CD4-positive, alpha-beta T cell treated with Interleukin-15 for 1 hour (primary cell): ENCODE measurements around the gene RBFOX1.

Experiments used
- DNase-seq: peaks from one replicate; pipeline ENCODE4 v3.0.0-alpha.2; 2020

RBFOX1 gene

GRCh38 chr16:7332611-7333010, at the start of gene RBFOX1:
Gene RBFOX1, plus strand, starts transcription at chr16:7332845.
- no peak for DNase-seq

DNA sequence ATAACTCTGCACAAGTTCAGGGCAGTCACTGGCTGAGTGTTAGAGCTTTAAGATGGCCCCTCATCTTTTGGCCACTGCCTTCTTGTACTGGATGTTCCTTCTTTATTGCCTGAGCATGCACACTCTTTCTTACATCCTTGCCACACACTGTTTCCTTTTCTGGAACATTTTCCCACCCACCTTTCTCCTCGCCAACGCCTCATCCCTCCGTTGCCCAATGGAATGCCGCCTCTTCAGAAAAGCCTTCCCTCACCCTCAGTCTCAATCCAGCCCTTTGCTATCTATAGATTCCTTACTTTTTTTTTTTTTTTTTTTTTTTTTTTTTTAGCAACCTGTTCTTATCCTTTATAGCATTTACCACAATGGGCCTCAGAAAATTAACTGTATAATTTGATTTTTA, 47.9 kb upstream of the RBFOX1 start:
- no peak for DNase-seq

GRCh38 chr16:7285520-7285919, 47.1 kb upstream of the RBFOX1 start:
- DNase-seq = no peak

DNA sequence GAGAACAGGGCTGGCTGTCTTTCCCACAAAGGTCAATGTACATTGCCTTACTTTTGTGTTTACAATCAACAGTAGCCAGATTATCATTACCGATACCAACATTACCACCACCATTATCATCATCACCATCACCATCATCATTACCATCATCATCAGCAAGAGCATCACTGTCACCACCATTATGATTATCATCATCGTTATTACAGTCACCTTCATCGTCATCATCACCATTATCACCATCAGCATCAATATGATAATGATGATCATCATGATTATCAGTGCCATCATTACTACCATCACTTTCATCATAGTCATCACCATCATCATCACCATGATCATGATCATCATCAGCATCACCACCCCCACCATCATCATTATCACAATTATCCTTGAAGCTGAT, 43.3 kb upstream of the RBFOX1 start:
- no peak for DNase-seq

DNA sequence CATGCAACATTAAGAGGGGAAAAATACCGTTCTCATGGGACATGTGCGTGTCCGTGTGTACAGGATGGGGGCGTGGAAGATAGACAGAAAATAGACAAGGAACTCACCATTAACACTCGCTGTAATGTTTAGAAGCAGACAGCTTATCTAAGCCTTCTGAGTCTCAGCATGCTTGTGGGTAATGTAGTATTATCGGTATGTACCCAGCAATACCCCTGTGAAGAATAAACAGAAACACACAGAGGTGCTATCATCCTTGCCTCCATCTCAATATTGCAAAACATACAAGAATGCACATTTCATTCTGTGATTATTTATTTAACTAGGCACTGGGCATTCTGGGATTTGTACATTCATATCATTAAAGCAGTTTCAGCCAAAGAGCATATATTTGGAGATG, 42.0 kb upstream of the RBFOX1 start:
- no peak for DNase-seq

DNA sequence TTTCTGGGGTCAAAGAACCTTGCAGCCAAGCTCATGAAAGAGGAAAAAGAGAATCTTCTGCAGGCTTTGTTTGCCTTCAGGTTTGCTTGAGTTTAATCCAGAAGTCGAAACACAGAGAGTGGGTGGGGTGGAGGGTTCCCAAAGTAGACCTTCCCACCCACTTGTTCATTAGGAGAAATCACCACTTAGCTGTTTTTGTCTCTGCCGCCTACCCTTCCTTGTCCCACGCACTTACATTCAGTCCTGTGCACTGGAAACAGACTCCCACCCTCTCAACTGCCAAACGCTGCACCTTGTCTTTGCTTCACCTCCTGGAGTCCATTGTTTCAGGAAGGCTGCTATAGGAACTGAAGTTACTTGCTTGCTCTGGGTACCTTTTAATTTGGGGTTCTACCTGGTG, 38.6 kb upstream of the RBFOX1 start:
- no peak for DNase-seq

DNA sequence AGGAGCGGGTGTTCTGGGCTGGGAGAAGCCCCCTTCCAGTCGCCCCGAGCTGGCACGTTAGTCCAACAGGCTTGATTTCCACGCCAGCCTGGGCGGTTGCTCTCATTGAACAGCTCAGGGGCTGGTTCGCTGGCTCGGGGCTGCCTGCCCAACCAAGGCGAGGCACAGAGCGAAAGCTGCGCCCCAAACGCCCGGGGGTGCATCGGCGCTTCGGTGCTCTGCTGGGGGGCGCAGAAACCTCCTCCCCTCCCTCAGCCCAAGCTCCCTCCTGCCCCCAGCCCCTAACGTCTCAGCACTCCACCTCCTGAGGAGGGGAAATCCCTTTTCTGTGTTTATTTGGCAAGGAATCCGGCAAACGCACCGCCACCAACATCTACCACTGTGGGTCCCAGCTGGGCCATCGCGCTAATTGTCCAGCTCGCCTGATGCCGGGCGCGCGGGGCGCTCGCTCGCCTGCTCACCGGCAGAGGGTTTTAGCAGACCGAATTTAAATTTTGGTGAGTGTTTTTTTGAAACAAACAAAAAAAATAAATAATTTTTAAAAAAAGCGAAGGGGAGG, 29.5 kb upstream of the RBFOX1 start:
- DNase-seq = no peak

GRCh38 chr16:7303660-7304200, 28.9 kb upstream of the RBFOX1 start:
- DNase-seq = no peak

DNA sequence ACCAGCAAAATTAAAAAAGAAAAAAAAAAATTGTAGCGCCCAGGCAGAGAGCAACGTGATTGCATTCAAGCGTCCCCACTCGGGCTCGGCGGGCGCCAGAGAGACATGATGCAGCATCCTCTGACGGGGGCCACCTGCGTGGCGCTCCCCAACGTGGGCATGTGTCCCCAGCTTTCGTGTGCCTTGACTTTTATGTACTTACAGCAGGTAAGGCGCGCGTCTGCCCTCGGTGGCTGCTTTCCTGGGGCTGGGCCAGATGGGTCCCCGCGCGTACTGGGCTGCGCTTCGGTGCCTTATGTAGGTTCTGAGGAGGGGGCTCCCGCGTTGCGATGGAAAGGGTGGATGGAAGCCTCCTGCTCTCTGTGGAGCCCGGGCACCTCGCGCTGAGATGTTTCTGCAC, 28.4 kb upstream of the RBFOX1 start:
- no peak for DNase-seq

GRCh38 chr16:7304958-7305357, 27.7 kb upstream of the RBFOX1 start:
- DNase-seq = no peak

DNA sequence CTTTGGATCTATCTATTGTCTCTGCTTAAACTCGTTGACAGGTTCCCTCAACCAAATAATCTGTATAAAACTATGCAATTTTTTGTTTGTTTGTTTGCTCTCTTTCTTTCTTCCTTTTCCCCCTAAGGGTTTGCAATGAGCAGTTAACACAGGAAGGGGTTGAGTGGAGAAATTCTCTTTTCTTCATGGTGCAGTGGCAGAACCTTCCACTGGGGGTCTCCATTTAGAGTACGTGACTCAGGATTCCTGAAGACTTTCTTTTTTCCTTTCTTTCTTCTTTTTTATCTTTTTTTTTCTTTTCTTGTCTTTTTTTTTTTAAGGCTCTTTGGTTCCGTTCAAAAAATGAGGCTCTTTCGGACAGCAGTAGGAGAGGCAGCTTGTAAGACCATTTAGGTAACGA, 19.5 kb upstream of the RBFOX1 start:
- DNase-seq = no peak

DNA sequence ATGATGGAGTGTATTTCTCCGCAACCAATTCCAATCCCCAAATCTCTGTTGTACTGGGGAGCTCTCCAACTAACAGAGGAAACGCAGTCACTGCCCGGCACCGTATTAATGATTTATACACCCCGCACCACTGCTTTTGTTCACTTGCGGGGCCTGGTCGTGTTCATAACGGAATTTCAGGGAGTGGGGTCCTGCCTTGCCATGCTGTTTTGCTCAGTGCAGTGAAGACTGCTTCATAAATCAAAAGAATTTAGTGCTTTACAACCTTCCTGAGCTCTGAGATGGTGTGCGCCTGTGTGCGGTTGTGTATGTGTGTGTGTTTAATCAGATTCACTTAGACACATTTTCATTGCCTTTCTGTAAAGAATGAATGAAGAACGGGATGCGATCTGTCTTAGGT, 18.5 kb upstream of the RBFOX1 start:
- DNase-seq = no peak

DNA sequence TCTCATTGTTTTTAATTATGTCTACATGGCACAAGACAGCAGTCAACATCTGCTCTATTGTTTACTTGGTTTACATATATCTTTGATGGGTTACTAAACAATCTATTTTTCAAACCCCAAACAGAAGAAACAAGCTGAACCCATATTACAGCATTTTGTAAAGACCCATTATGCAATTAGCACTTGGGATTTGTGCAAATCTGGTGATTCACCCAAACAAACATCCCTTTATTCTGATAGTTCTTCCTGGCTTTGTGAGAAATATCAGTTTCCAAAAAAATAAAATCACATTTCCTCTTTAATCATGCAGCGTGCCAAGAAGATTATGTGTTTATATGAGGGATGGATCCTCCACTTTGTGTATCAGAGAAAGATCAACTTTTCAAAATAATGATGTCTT, 16.8 kb upstream of the RBFOX1 start:
- no peak for DNase-seq

DNA sequence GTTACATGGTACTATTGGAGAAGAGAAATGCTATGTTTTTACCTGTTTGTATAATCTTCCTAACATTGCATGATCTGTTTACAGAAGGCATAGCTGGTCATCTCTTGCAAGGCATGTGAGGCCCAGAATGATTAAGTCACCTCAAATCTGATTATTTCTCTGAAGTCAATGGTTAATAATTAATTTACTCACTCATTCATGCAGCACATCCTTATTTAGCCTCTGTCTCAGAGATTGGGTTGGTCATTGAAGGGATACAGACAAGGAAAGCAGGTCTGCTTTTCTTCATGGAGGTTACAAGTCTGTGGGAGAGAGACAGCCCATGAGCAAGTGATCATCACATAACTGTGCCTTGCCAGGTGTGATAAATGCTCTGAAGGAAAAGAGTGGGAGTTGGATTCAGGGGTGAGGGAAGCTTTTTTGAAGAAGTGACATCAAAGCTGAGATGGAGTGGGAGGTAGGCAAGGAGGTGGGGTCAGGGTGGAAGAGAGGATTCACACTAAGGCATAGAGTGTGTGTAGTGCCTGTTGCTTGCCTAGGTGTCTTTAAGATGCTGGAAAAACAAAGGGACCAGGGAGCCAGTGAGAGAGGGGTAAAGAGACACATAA, 16.3 kb upstream of the RBFOX1 start:
- DNase-seq = no peak

- DNase-seq = no peak
Measured at GRCh38 chr16:7317982-7318381, 14.7 kb upstream of the RBFOX1 start.

GRCh38 chr16:7318686-7319085, 14.0 kb upstream of the RBFOX1 start:
- DNase-seq = no peak

- DNase-seq = no peak
Measured at GRCh38 chr16:7319514-7319913, 13.1 kb upstream of the RBFOX1 start.

- no peak for DNase-seq
Measured at GRCh38 chr16:7321661-7322060, 11.0 kb upstream of the RBFOX1 start.

DNA sequence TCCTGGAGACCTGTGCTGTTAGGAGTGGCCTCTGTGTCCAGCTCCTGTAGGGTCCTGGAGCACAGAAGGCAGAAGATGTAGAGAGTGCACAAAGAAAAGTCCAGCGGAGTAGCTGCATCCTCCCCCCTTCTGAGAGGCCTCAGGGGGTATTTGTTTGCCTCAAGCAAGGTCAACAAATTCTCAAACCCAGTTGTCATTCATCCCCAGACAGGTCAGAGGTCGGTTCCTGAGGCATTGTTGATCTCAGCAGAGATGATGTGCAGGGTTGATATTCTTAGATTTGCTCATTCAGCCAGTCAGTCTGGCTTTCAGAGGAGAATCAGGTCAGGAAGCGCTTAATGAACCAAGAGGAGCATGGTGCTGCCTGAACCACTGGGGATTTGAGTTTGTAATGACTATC, 8.3 kb upstream of the RBFOX1 start:
- DNase-seq = no peak

DNA sequence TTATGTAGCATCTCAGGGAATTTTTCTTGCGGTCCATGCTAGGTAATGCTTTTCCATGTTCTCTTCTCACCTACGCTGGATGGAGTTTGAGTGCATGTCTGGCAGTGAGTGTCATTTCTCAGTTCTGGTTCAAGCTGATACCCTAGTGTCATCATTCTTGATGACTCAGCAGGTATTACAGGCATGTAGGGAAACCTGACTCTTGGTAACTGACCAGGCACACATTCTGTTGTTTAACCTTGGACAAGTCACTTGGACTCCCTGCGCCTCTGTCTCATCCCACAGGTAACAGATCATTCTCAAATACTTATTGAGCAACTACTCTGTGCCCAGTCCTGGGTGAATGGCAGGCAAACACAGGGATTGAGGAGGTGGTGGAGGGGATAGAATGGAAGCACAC, 6.8 kb upstream of the RBFOX1 start:
- no peak for DNase-seq

- DNase-seq = no peak
Measured at GRCh38 chr16:7330709-7331108, 1.9 kb upstream of the RBFOX1 start.

DNA sequence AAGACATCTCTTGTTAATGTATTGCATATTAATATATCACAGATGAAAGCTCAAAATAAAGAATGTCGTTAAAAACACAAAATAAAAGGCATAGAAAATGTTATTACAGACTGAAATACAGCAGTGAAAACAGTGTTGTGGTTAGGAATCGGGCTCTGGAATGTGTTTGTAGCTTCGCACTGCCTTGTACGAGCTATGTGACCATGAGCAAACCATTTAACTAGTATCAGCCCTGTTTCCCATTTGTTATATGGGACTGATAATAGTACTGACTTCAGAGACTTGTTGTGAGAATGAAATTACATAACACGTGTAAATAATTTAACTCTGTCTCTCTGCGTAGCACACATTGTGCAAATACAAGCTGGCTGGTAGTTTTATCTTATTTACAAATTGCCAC, 648 bp upstream of the RBFOX1 start:
- no peak for DNase-seq

GRCh38 chr16:7333180-7333725, 608 bp downstream of the RBFOX1 start:
- DNase-seq = no peak

DNA sequence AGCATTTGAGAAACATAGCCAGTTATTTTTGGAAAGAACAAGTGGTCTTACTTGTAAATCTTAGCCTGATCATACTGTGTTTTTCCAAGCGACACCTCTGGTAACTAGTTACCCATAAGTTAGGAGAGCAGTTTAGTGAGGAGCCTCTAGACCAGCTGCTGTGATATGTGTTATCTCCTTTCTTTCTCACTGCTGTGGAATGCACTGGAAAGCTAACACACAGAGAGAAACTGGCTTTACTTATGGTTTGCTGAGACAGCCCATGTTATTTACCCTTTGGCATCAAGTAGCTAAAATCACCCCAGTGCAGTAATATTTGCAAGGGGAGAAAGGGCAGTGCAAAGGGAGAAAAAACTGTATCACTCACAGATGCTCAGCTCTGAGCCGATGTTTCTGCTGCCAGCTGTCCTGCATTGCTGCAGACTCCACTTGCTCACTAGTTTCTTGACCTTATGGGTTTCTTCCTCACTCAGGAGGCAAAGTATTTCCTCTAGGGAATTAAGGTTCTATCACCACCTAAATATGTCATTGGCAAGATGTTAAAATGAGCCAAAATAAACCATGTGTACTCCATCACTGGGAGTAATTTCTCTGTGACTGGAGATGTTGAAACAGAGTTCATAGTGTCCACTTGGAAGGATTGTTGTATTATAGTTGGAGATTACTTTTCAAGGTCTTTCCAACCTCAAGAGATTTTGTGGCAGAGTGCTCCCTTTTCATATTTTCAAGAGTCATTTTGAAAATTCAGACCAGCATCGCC, 2.3 kb downstream of the RBFOX1 start:
- no peak for DNase-seq
